ENCODE data around the gene TMC7.
A peak's percentile ranks its signal among the peaks of the same experiment; 100 is the strongest.

Gene TMC7

DNA sequence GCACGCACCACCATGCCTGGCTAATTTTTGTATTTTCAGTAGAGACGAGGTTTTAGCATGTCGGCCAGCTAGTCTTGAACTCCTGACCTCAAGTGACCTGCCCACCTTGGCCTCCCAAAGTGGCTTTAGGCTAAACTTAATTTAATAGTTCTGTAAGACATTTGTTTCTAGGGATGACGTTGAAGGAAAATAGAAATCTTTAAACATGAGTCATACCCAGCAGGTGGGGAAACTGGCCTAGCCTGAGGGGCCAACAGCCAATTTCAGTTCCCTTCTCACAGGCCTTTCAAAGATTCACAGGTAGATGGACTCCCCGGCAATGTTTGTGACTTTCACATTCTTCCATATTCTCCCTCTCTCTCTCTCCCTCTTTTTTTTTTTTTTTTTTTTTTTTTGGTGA, 111.9 kb downstream of the TMC7 start:
- peak in 1 of 2 donors; percentile 11 for DNase-seq
- intact Hi-C loops (cut with DNase I; ENCODE audit: low total_unique reads) = no loop called here
- Histone ChIP-seq H3K4me1 (no peaks in the 10 kb centered on the region), H3K4me3 (no peak overlapping the region), H3K9me3 (peaks cover 0 to 6% (median 0%) of the 10 kb centered on the region in 3 donors), H3K36me3 (no peaks in the 10 kb centered on the region), H3K27me3 (no peaks in the 10 kb centered on the region), H3K27ac (no peak overlapping the region)
- TF ChIP-seq, protein P1, sequence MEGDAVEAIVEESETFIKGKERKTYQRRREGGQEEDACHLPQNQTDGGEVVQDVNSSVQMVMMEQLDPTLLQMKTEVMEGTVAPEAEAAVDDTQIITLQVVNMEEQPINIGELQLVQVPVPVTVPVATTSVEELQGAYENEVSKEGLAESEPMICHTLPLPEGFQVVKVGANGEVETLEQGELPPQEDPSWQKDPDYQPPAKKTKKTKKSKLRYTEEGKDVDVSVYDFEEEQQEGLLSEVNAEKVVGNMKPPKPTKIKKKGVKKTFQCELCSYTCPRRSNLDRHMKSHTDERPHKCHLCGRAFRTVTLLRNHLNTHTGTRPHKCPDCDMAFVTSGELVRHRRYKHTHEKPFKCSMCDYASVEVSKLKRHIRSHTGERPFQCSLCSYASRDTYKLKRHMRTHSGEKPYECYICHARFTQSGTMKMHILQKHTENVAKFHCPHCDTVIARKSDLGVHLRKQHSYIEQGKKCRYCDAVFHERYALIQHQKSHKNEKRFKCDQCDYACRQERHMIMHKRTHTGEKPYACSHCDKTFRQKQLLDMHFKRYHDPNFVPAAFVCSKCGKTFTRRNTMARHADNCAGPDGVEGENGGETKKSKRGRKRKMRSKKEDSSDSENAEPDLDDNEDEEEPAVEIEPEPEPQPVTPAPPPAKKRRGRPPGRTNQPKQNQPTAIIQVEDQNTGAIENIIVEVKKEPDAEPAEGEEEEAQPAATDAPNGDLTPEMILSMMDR (IDR thresholded peaks at IDR 0.05) = no peak

GRCh38 chr16:19098173-19098572, 114.4 kb downstream of the TMC7 start:
- TF ChIP-seq, protein P1 (IDR thresholded peaks at IDR 0.05) = no peak
- Histone ChIP-seq H3K27me3 (no peaks in the 10 kb centered on the region), H3K9me3 (peaks cover 0 to 6% (median 0%) of the 10 kb centered on the region in 3 donors), H3K4me1 (no peaks in the 10 kb centered on the region), H3K27ac (no peak overlapping the region), H3K4me3 (no peak overlapping the region), H3K36me3 (no peaks in the 10 kb centered on the region)
- peak in 1 of 2 donors; percentile 17 for DNase-seq
- intact Hi-C loops (cut with DNase I; ENCODE audit: low total_unique reads) = no loop called here

- Histone ChIP-seq H3K27me3 (peaks cover 0 to 2% of the 10 kb centered on the region in 2 donors), H3K27ac (no peak overlapping the region), H3K4me3 (no peak overlapping the region), H3K9me3 (peaks cover 0 to 6% (median 0%) of the 10 kb centered on the region in 3 donors), H3K36me3 (no peaks in the 10 kb centered on the region), H3K4me1 (peaks cover 0 to 6% (median 0%) of the 10 kb centered on the region in 4 donors)
- peak in 1 of 2 donors; percentile 34 for DNase-seq
- intact Hi-C loops (cut with DNase I; ENCODE audit: low total_unique reads) = no loop called here
- TF ChIP-seq, protein P1 (IDR thresholded peaks at IDR 0.05) = no peak
Observed at GRCh38 chr16:19102187-19102872, 118.6 kb downstream of the TMC7 start.

DNA sequence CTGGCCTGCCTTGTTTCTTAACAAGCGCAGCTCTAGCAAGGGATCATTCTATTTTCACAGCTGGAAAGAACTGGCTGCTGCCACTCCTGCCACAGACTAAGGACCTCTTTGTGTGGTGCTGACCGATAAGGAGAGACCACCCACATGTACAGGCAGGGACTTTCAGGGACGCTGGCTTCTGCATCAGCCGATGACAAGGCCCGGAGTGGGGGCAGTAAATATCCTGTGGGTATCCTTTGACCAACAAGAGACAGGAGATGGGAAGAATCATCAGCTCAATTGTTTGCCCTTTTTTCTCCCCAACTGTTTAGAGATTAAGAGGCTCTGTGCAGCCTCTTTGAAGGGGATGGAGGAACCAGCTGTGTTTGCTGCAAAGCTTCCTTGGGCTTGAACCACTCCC, 120.9 kb downstream of the TMC7 start:
- peaks cover 0 to 13% (median 2%) of the 10 kb centered on the region in 4 donors for H3K4me1 ChIP-seq
- intact Hi-C loops (cut with DNase I; ENCODE audit: low total_unique reads) = no loop called here
- no peak overlapping the region for H3K27ac ChIP-seq
- peak in 1 of 2 donors; percentile 28 for DNase-seq
- H3K36me3 ChIP-seq = no peaks in the 10 kb centered on the region
- no peak overlapping the region for H3K4me3 ChIP-seq
- H3K9me3 ChIP-seq = peaks cover 0 to 6% (median 0%) of the 10 kb centered on the region in 3 donors
- peaks cover 0 to 2% of the 10 kb centered on the region in 2 donors for H3K27me3 ChIP-seq
- TF ChIP-seq, protein P1 (IDR thresholded peaks at IDR 0.05) = no peak

GRCh38 chr16:19105131-19105530, 121.4 kb downstream of the TMC7 start:
- peaks cover 0 to 13% (median 2%) of the 10 kb centered on the region in 4 donors for H3K4me1 ChIP-seq
- intact Hi-C loops (cut with DNase I; ENCODE audit: low total_unique reads) = no loop called here
- DNase-seq = peak in 1 of 2 donors; percentile 27

More at GRCh38 chr16:19105131-19105530, 121.4 kb downstream of the TMC7 start:
- Histone ChIP-seq H3K4me3 (no peak overlapping the region), H3K36me3 (no peaks in the 10 kb centered on the region), H3K27me3 (peaks cover 0 to 2% of the 10 kb centered on the region in 2 donors), H3K9me3 (peaks cover 0 to 3% (median 0%) of the 10 kb centered on the region in 3 donors), H3K27ac (no peak overlapping the region)
- TF ChIP-seq, protein P1 (IDR thresholded peaks at IDR 0.05) = no peak

All from tibial artery (tissue), 4 donors.